GM21737 (cell line): ENCODE data around the gene HES5.

Experiments used
- ATAC-seq: cut with Tn5 transposase; IDR thresholded peaks from one replicate; pipeline ENCODE4 v1.9.1; 2021; ENCODE audit warnings: mild to moderate bottlenecking, moderate library complexity; ENCODE audit not compliant: unreplicated experiment

HES5 gene

GRCh38 chr1:2483026-2483425, 47.0 kb downstream of the HES5 start:
- no peak for ATAC-seq

- no peak for ATAC-seq
Observed at GRCh38 chr1:2482588-2482987, 47.5 kb downstream of the HES5 start.

DNA sequence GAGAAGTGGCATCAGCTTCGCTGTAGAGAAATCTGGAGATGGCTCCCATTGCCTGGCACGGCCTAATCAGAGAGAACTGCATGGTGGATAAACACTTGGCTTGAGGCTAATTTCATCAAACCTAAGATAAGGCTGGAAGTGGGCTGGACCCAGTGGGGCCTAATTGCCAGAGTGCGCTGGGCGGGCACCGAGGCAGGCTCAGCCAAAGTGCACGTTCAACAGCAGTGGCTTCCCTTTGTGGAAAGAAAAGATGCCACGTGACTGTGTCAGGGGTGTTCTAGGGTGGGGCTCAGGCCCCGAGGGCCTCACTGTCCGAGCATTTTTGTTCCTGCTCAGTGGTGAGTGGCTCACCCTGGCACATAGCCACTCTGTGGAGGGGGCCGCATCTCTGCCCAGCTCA, 48.2 kb downstream of the HES5 start:
- ATAC-seq: no peak

DNA sequence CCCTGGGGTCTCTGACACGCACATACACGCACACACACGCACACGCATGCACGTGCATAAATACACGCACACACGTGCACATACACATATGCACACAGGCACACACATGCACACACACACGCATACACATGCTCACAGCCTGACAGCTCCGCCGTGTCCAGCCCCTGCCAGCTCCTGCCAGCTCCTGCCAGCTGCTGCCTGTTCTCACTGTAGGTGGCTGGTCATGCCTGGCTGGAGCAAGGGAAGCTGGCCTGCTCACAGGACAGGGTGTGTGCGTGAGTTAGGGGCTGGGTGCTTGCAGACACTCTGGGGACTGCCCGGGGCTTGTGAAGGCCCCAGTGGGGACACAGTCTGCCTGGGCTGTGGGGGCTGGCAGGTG, 49.1 kb downstream of the HES5 start:
- ATAC-seq: no peak

DNA sequence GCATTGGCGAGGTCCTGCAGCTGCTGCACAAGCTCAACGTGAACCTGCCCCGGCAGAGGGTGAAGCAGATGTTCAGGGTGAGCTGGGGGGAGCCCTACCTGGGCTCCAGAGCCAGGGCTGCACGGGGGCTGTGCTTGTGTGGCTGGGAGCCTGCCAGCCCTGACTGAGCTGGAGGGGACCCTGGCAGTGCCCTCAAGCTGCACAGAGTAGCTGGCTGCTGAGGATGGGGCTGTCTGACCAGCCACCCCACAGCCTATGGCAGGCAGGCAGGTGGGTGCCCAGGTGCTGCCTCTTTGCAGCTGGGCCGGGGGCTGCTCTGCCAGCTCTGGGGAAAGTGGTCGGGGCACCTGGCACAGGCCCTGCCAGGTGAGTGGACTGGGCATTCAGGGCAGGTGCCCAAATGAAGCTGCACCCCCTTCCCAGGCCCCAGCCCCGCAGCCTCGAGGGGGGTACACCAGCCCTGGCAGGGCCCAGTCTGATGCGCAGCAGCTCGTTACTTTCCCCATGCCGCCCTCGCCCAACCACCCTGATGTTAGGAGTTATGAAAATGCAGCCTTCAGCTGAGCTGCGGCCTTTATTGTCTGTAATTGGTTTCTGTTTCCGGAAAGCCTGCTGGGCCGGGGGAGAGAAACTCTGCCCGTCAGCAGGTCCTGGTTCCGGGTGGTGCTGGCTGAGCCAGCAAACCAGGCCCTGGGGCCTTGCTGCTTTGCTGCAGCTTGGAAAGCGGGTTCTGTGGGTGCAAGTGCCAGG, 49.7 kb downstream of the HES5 start:
- no peak for ATAC-seq

DNA sequence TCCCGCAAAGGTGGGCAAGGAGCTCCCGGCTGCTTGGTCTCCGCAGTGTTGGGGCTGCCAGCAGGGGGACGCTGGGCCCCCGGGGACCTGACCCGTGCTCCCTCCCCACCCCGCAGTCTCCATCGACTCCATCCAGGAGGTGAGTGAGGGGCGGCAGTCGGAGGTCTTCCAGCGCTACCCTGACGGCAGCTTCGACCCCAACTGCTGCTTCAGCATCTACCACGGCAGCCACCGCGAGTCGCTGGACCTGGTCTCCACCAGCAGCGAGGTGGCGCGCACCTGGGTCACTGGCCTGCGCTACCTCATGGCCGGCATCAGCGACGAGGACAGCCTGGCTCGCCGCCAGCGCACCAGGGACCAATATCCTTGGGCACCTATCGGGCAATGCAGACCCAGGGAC, 50.4 kb downstream of the HES5 start:
- ATAC-seq: no peak

DNA sequence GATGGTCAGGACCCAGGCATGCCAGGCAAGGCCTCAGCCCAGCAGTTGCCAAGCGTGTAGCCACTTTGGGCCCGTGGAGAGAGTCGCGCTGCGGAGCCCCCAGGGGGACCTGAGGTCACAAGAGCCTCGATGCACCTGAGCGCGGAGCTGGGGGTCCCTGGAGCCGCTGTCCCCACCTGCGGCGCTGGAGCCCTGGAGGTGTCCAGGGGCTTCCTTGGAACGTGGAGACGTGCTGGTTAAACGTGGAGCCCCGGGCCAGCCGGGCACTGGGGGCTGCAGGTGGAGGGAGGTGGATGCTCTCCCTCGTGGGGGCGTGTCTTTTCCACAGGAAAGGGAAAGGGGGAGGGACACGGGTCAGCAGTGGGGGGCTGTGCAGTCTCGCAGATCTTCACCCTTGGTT, 50.9 kb downstream of the HES5 start:
- no peak for ATAC-seq
